NCI-H2081 (cell line): ENCODE measurements around the gene FGF22.
"Not testable (repeated sequence)": the region's sequence is repeated elsewhere in the genome, so short reads cannot be mapped to it uniquely, and the experiment has no call there.

Source experiments
- DNase-seq, 2 experiments: peaks; one replicate each; lab custom pipeline; 2025; lab: John Stamatoyannopoulos, UW

FGF22 gene

GRCh38 chr19:660793-661426 is 21.2 kb downstream of the FGF22 start:
- DNase-seq: no peak

GRCh38 chr19:661427-662196 is 21.9 kb downstream of the FGF22 start:
- DNase-seq: no peak

GRCh38 chr19:662207-662961 is 22.7 kb downstream of the FGF22 start:
- DNase-seq: peak; percentile 35 to 65

GRCh38 chr19:662962-663681 is 23.4 kb downstream of the FGF22 start, which contains the start of gene RNF126:
Gene RNF126, minus strand, starts transcription at chr19:663214. Its CDS starts 93 bp downstream, at chr19:663121.
- peak; percentile 92 for DNase-seq

GRCh38 chr19:663682-664117 is 24.0 kb downstream of the FGF22 start:
- no peak for DNase-seq

GRCh38 chr19:664913-665443 is 25.3 kb downstream of the FGF22 start:
- peak; percentile 80 to 81 for DNase-seq

- not testable (repeated sequence) for DNase-seq
These were observed 27.4 kb downstream of the FGF22 start for GRCh38 chr19:666985-667573.

GRCh38 chr19:668675-669434 is 29.2 kb downstream of the FGF22 start:
- DNase-seq: not testable (repeated sequence)

- no peak for DNase-seq
These were observed 31.0 kb downstream of the FGF22 start for GRCh38 chr19:670609-671075.

- no peak for DNase-seq
These were observed 34.8 kb downstream of the FGF22 start for GRCh38 chr19:674282-675151.

- DNase-seq: no peak
These were observed 36.3 kb downstream of the FGF22 start for GRCh38 chr19:676007-676338.

GRCh38 chr19:676339-677105 is 36.8 kb downstream of the FGF22 start, which contains the start of gene FSTL3:
Gene FSTL3, plus strand, starts transcription at chr19:676392. Its CDS starts 32 bp downstream, at chr19:676424.
- DNase-seq: no peak

- no peak for DNase-seq
These were observed 37.5 kb downstream of the FGF22 start for GRCh38 chr19:677201-677600.

- DNase-seq: peak in 1 of 2 experiments; percentile 8
These were observed 38.1 kb downstream of the FGF22 start for GRCh38 chr19:677601-678436.

- DNase-seq: no peak
These were observed 39.2 kb downstream of the FGF22 start for GRCh38 chr19:678791-679388.

GRCh38 chr19:679418-680286 is 40.0 kb downstream of the FGF22 start:
- DNase-seq: peak; percentile 35 to 50
